WTC11 (cell line): ENCODE data around the gene AVEN. TPM values are rescaled to one million over a fixed set of nuclear protein-coding genes. Genes with fewer than 3 reads are reported as not detected.
A peak's percentile ranks its signal among the peaks of the same experiment; 100 is the strongest.

Experiments
- ATAC-seq: fragments of 200-7000 bp; cut with Tn5 transposase; 2 replicates; pipeline ENCODE4 v1.10.0; 2021; ENCODE audit warnings: mild to moderate bottlenecking, moderate library complexity
- CTCF ChIA-PET: fragments of 300-600 bp; sonication (Branson Sonifier 250); formaldehyde crosslinking; loops from one replicate; lab custom pipeline; 2021; ENCODE audit warnings: antibody characterized with exemption; lab: Charles Lee
- POLR2A ChIA-PET: fragments of 350-600 bp; sonication (Branson Sonifier 250); formaldehyde crosslinking; loops from one replicate; lab custom pipeline; 2021; ENCODE audit warnings: antibody characterized with exemption; lab: Charles Lee
- DNase-seq: peaks from one replicate; pipeline ENCODE4 v3.0.0; 2021; ENCODE audit warnings: low spot score
- H3K27ac Mint-ChIP-seq: 2 replicates; pipeline ENCODE4 v1.8.0; 2021; ENCODE audit warnings: mixed read lengths
- H3K27me3 Mint-ChIP-seq: 2 replicates; pipeline ENCODE4 v1.8.0; 2021; ENCODE audit warnings: low read depth, mild to moderate bottlenecking, moderate library complexity, mixed read lengths
- H3K36me3 Mint-ChIP-seq: 2 replicates; pipeline ENCODE4 v1.8.0; 2021; ENCODE audit warnings: mixed read lengths
- H3K4me1 Mint-ChIP-seq: 2 replicates; pipeline ENCODE4 v1.8.0; 2022; ENCODE audit warnings: mixed read lengths
- H3K4me3 Mint-ChIP-seq: 2 replicates; pipeline ENCODE4 v1.8.0; 2021; ENCODE audit warnings: mild to moderate bottlenecking, moderate library complexity, mixed read lengths
- H3K9me3 Mint-ChIP-seq: 2 replicates; pipeline ENCODE4 v1.8.0; 2021; ENCODE audit warnings: mixed read lengths
- ESRRA ChIP-seq: sonication (generic); formaldehyde crosslinking; IDR thresholded peaks from 2 replicates; pipeline ENCODE4 v1.8.1; 2022; ENCODE audit warnings: mild to moderate bottlenecking, missing genetic modification reagents, borderline replicate concordance
- FOXK1 ChIP-seq: sonication (generic); formaldehyde crosslinking; IDR thresholded peaks from 2 replicates; pipeline ENCODE4 v1.8.0; 2022; ENCODE audit warnings: mild to moderate bottlenecking, moderate library complexity, missing genetic modification reagents
- KAT7 ChIP-seq: sonication (generic); formaldehyde crosslinking; IDR thresholded peaks from 2 replicates; pipeline ENCODE4 v1.8.1; 2023; ENCODE audit warnings: missing genetic modification reagents, mild to moderate bottlenecking, borderline replicate concordance
- PRRX2 ChIP-seq: fragments of 250-450 bp; sonication (Bioruptor Pico); IDR thresholded peaks from 2 replicates; pipeline ENCODE4 v1.8.0; 2021; ENCODE audit warnings: mild to moderate bottlenecking
- SOX15 ChIP-seq: fragments of 250-450 bp; sonication (Bioruptor Pico); IDR thresholded peaks from 2 replicates; pipeline ENCODE4 v1.9.0; 2021; ENCODE audit warnings: mild to moderate bottlenecking
- TCF7 ChIP-seq: sonication (generic); formaldehyde crosslinking; IDR thresholded peaks from 2 replicates; pipeline ENCODE4 v1.8.0; 2022; ENCODE audit warnings: mild to moderate bottlenecking, low read depth, missing genetic modification reagents, moderate library complexity
- TEAD1 ChIP-seq: sonication (generic); formaldehyde crosslinking; IDR thresholded peaks from 2 replicates; pipeline ENCODE4 v1.8.0; 2022; ENCODE audit warnings: mild to moderate bottlenecking, missing genetic modification reagents
- TEAD4 ChIP-seq: sonication (generic); formaldehyde crosslinking; IDR thresholded peaks from 2 replicates; pipeline ENCODE4 v1.8.0; 2022; ENCODE audit warnings: mild to moderate bottlenecking, missing genetic modification reagents
- ZNF232 ChIP-seq: sonication (generic); formaldehyde crosslinking; IDR thresholded peaks from 2 replicates; pipeline ENCODE4 v1.8.0; 2022; ENCODE audit warnings: mild to moderate bottlenecking, missing genetic modification reagents
- ZNF263 ChIP-seq: sonication (generic); formaldehyde crosslinking; IDR thresholded peaks from 2 replicates; pipeline ENCODE4 v1.8.1; 2022; ENCODE audit warnings: low read depth, mild to moderate bottlenecking, moderate library complexity, missing genetic modification reagents
- ZNF423 ChIP-seq: fragments of 250-450 bp; sonication (Bioruptor Pico); IDR thresholded peaks from 2 replicates; pipeline ENCODE4 v2.1.2; 2022; ENCODE audit warnings: mild to moderate bottlenecking, moderate library complexity
- total RNA-seq: library from RNA; stranded (reverse); gene quantifications from 3 replicates; pipeline ENCODE4 v1.2.3, GENCODE V29; 2021
- TF ChIP-seq, protein P1 (sequence below): sonication (generic); formaldehyde crosslinking; IDR thresholded peaks from 2 replicates; pipeline ENCODE4 v1.8.0; 2023; ENCODE audit warnings: mild to moderate bottlenecking, missing genetic modification reagents
- TF ChIP-seq, protein P2 (sequence below): sonication (generic); formaldehyde crosslinking; IDR thresholded peaks from 2 replicates; pipeline ENCODE4 v1.8.0; 2023; ENCODE audit warnings: missing genetic modification reagents
- TF ChIP-seq, protein P3 (sequence below): sonication (generic); formaldehyde crosslinking; IDR thresholded peaks from 2 replicates; pipeline ENCODE4 v1.8.1; 2023; ENCODE audit warnings: mild to moderate bottlenecking, missing genetic modification reagents, moderate library complexity
- TF ChIP-seq, protein P4 (sequence below): sonication (generic); formaldehyde crosslinking; IDR thresholded peaks from 2 replicates; pipeline ENCODE4 v1.8.1; 2022; ENCODE audit warnings: mild to moderate bottlenecking, missing genetic modification reagents, moderate library complexity, borderline replicate concordance
- TF ChIP-seq, protein P5 (sequence below): sonication (generic); formaldehyde crosslinking; IDR thresholded peaks from 2 replicates; pipeline ENCODE4 v1.8.0; 2022; ENCODE audit warnings: mild to moderate bottlenecking, missing genetic modification reagents
- TF ChIP-seq, protein P6 (sequence below): sonication (generic); formaldehyde crosslinking; IDR thresholded peaks from 2 replicates; pipeline ENCODE4 v1.8.1; 2023; ENCODE audit warnings: mild to moderate bottlenecking, missing genetic modification reagents
- TF ChIP-seq, protein P7 (sequence below): sonication (generic); formaldehyde crosslinking; IDR thresholded peaks from 2 replicates; pipeline ENCODE4 v1.8.1; 2022; ENCODE audit warnings: low read depth, mild to moderate bottlenecking, moderate library complexity, missing genetic modification reagents, borderline replicate concordance
- TF ChIP-seq, protein P8 (sequence below): sonication (generic); formaldehyde crosslinking; IDR thresholded peaks from 2 replicates; pipeline ENCODE4 v1.8.0; 2022; ENCODE audit warnings: mild to moderate bottlenecking, missing genetic modification reagents
- TF ChIP-seq, protein P9 (sequence below): sonication (generic); formaldehyde crosslinking; conservative IDR thresholded peaks from 2 replicates; pipeline ENCODE4 v1.8.1; 2023; ENCODE audit warnings: mild to moderate bottlenecking, low read depth, missing genetic modification reagents, moderate library complexity

AVEN gene
- total RNA-seq, 1 experiment from 2014 or later = 12.4 TPM

DNA sequence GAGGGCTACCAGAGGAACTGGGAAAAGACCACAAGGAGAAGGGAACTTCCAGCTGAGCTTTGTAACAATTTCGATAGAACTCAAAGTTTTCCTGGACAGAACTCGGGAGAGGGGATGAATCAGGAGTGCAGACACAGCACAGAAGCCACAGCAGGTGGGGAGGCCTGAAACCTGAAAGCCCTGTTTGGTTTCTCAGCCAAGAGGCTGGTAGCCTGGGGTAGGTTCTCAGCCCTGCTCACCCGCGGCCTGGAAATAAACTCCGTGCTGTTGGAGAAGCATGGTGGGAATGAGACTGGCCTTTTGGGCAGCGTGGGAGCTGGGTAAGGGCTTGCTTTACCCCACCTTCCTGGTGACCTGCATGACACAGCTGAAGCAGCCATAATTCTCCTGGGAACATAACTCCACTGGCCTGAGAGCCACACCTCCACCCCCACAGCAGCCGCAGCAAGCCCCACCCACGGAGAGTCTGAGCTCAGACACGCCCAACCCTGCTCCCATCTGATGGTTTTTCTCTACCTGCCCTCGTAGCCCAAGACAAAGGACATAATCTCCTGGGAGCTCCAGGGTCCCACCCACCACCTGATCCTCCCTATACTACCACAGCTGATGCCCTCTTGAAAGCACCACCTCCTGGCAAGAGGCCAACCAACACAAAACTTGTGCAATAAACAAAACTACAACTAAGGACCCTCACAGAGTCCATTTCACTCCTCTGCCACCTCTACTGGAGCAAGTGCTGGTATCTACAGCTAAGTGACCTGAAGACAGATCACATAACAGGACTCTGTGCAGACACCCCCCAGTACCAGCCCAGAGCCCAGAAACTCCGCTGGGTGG, 123.2 kb downstream of the AVEN start:
- Mint-ChIP-seq H3K4me1 (peaks cover 17% of the 10 kb centered on the region), H3K9me3 (no peaks in the 10 kb centered on the region), H3K4me3 (no peak overlapping the region), H3K27me3 (no peaks in the 10 kb centered on the region)
- POLR2A ChIA-PET = interaction anchor here (0.5 kb wide), 1 partner anchor 48 kb away, joined by 3 read pairs; no protein-coding TSS in a partner anchor
- CTCF ChIA-PET = no interaction called here
- TF ChIP-seq, protein P1, sequence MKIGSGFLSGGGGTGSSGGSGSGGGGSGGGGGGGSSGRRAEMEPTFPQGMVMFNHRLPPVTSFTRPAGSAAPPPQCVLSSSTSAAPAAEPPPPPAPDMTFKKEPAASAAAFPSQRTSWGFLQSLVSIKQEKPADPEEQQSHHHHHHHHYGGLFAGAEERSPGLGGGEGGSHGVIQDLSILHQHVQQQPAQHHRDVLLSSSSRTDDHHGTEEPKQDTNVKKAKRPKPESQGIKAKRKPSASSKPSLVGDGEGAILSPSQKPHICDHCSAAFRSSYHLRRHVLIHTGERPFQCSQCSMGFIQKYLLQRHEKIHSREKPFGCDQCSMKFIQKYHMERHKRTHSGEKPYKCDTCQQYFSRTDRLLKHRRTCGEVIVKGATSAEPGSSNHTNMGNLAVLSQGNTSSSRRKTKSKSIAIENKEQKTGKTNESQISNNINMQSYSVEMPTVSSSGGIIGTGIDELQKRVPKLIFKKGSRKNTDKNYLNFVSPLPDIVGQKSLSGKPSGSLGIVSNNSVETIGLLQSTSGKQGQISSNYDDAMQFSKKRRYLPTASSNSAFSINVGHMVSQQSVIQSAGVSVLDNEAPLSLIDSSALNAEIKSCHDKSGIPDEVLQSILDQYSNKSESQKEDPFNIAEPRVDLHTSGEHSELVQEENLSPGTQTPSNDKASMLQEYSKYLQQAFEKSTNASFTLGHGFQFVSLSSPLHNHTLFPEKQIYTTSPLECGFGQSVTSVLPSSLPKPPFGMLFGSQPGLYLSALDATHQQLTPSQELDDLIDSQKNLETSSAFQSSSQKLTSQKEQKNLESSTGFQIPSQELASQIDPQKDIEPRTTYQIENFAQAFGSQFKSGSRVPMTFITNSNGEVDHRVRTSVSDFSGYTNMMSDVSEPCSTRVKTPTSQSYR (CRISPR knock-in tag) = no peak
- TF ChIP-seq, protein P2, sequence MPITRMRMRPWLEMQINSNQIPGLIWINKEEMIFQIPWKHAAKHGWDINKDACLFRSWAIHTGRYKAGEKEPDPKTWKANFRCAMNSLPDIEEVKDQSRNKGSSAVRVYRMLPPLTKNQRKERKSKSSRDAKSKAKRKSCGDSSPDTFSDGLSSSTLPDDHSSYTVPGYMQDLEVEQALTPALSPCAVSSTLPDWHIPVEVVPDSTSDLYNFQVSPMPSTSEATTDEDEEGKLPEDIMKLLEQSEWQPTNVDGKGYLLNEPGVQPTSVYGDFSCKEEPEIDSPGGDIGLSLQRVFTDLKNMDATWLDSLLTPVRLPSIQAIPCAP (CRISPR knock-in tag) = no peak
- TF ChIP-seq PRRX2 (CRISPR knock-in tag) (no peak), ZNF263 (CRISPR knock-in tag) (no peak), SOX15 (CRISPR knock-in tag) (no peak), ESRRA (CRISPR knock-in tag) (no peak), TEAD1 (CRISPR knock-in tag) (no peak), ZNF423 (CRISPR knock-in tag) (no peak), FOXK1 (no peak), KAT7 (CRISPR knock-in tag) (no peak), TEAD4 (CRISPR knock-in tag) (no peak), TCF7 (CRISPR knock-in tag) (no peak), ZNF232 (CRISPR knock-in tag) (no peak)
- TF ChIP-seq, protein P3, sequence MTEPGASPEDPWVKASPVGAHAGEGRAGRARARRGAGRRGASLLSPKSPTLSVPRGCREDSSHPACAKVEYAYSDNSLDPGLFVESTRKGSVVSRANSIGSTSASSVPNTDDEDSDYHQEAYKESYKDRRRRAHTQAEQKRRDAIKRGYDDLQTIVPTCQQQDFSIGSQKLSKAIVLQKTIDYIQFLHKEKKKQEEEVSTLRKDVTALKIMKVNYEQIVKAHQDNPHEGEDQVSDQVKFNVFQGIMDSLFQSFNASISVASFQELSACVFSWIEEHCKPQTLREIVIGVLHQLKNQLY (CRISPR knock-in tag) = no peak
- TF ChIP-seq, protein P4, sequence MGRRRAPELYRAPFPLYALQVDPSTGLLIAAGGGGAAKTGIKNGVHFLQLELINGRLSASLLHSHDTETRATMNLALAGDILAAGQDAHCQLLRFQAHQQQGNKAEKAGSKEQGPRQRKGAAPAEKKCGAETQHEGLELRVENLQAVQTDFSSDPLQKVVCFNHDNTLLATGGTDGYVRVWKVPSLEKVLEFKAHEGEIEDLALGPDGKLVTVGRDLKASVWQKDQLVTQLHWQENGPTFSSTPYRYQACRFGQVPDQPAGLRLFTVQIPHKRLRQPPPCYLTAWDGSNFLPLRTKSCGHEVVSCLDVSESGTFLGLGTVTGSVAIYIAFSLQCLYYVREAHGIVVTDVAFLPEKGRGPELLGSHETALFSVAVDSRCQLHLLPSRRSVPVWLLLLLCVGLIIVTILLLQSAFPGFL = no peak
- TF ChIP-seq, protein P5, sequence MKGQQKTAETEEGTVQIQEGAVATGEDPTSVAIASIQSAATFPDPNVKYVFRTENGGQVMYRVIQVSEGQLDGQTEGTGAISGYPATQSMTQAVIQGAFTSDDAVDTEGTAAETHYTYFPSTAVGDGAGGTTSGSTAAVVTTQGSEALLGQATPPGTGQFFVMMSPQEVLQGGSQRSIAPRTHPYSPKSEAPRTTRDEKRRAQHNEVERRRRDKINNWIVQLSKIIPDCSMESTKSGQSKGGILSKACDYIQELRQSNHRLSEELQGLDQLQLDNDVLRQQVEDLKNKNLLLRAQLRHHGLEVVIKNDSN = no peak
- TF ChIP-seq, protein P6, sequence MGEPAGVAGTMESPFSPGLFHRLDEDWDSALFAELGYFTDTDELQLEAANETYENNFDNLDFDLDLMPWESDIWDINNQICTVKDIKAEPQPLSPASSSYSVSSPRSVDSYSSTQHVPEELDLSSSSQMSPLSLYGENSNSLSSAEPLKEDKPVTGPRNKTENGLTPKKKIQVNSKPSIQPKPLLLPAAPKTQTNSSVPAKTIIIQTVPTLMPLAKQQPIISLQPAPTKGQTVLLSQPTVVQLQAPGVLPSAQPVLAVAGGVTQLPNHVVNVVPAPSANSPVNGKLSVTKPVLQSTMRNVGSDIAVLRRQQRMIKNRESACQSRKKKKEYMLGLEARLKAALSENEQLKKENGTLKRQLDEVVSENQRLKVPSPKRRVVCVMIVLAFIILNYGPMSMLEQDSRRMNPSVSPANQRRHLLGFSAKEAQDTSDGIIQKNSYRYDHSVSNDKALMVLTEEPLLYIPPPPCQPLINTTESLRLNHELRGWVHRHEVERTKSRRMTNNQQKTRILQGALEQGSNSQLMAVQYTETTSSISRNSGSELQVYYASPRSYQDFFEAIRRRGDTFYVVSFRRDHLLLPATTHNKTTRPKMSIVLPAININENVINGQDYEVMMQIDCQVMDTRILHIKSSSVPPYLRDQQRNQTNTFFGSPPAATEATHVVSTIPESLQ (CRISPR knock-in tag) = no peak
- TF ChIP-seq, protein P7, sequence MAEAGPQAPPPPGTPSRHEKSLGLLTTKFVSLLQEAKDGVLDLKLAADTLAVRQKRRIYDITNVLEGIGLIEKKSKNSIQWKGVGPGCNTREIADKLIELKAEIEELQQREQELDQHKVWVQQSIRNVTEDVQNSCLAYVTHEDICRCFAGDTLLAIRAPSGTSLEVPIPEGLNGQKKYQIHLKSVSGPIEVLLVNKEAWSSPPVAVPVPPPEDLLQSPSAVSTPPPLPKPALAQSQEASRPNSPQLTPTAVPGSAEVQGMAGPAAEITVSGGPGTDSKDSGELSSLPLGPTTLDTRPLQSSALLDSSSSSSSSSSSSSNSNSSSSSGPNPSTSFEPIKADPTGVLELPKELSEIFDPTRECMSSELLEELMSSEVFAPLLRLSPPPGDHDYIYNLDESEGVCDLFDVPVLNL (CRISPR knock-in tag) = no peak
- TF ChIP-seq, protein P8, sequence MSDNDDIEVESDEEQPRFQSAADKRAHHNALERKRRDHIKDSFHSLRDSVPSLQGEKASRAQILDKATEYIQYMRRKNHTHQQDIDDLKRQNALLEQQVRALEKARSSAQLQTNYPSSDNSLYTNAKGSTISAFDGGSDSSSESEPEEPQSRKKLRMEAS (CRISPR knock-in tag) = no peak
- TF ChIP-seq, protein P9, sequence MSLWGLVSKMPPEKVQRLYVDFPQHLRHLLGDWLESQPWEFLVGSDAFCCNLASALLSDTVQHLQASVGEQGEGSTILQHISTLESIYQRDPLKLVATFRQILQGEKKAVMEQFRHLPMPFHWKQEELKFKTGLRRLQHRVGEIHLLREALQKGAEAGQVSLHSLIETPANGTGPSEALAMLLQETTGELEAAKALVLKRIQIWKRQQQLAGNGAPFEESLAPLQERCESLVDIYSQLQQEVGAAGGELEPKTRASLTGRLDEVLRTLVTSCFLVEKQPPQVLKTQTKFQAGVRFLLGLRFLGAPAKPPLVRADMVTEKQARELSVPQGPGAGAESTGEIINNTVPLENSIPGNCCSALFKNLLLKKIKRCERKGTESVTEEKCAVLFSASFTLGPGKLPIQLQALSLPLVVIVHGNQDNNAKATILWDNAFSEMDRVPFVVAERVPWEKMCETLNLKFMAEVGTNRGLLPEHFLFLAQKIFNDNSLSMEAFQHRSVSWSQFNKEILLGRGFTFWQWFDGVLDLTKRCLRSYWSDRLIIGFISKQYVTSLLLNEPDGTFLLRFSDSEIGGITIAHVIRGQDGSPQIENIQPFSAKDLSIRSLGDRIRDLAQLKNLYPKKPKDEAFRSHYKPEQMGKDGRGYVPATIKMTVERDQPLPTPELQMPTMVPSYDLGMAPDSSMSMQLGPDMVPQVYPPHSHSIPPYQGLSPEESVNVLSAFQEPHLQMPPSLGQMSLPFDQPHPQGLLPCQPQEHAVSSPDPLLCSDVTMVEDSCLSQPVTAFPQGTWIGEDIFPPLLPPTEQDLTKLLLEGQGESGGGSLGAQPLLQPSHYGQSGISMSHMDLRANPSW = no peak
- TF ChIP-seq, all 79 proteins: peak for 0
- ATAC-seq (peak; percentile 97), DNase-seq (peak; percentile 28)
- Mint-ChIP-seq H3K36me3 (no peaks in the 10 kb centered on the region), H3K27ac (no peak overlapping the region; the same call in 1 of the 2 replicates)
